Measurements from ENCODE around the gene HIF1AN.

Gene HIF1AN

DNA sequence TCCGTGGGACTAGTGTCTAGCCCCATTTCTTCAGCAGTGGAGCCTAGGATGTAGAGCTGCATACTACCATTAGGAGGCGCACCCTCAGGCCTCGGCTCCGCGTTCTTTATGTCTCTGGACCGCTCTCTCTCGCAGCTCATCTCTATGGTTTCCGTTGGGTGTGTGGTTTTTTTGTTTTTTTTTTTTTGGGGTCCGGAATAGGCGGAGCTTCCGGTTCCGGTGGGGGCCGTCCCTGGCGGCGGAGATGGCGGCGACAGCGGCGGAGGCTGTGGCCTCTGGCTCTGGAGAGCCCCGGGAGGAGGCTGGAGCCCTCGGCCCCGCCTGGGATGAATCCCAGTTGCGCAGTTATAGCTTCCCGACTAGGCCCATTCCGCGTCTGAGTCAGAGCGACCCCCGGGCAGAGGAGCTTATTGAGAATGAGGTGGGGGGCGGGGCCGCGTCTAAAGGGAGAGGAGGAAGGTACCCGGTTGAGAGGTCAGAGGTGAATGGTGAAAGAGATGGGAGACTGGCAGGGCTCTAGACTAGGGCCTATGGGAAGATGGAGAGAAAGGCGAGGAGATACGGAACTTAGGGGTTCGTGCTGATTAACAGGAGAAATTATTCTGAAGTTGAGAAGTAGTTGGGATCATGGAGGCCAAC, at the start of gene HIF1AN:
TSS of gene HIF1AN (plus strand) at position 229 of the 639 bp plus-strand sequence. CDS start at position 245, 16 bp downstream.
- peak within 1 kb of the TSS; percentile 90 to 93 for H3K4me3 ChIP-seq (ENCODE audit: low read depth in 1 of 2, low read length in 2 of 2)
- peaks cover 28% of the 10 kb centered on the region for H4K20me1 ChIP-seq (ENCODE audit: insufficient read depth, low read length)
- peaks cover 56% of the 10 kb centered on the region for H3K4me1 ChIP-seq (ENCODE audit: insufficient read depth, low read length)
- H3K27ac ChIP-seq (ENCODE audit: low read length) = peak within 1 kb of the TSS; percentile 90
- no peaks in the 10 kb centered on the region for H3K27me3 ChIP-seq (ENCODE audit: insufficient read depth, low read length, poor library complexity)
- H3K9me3 ChIP-seq (ENCODE audit: insufficient read depth, low read length, severe bottlenecking) = no peaks in the 10 kb centered on the region
- peak within 1 kb of the TSS; percentile 95 for H2AFZ ChIP-seq (ENCODE audit: low read depth, low read length)
- H3K9ac ChIP-seq (ENCODE audit: low read depth, low read length) = peak within 1 kb of the TSS; percentile 76
- H3K79me2 ChIP-seq (ENCODE audit: insufficient read depth, low read length) = peaks cover 50% of the 10 kb centered on the region
- DNase-seq = peak; percentile 93
- peak; percentile 94 for ATAC-seq (ENCODE audit: insufficient read depth, low read depth)
- peaks cover 37% of the 10 kb centered on the region for H3K36me3 ChIP-seq (ENCODE audit: insufficient read depth, low read length)
- H3K4me2 ChIP-seq (ENCODE audit: insufficient read depth, low read length) = peak within 1 kb of the TSS; percentile 96
- TF ChIP-seq, protein P1, sequence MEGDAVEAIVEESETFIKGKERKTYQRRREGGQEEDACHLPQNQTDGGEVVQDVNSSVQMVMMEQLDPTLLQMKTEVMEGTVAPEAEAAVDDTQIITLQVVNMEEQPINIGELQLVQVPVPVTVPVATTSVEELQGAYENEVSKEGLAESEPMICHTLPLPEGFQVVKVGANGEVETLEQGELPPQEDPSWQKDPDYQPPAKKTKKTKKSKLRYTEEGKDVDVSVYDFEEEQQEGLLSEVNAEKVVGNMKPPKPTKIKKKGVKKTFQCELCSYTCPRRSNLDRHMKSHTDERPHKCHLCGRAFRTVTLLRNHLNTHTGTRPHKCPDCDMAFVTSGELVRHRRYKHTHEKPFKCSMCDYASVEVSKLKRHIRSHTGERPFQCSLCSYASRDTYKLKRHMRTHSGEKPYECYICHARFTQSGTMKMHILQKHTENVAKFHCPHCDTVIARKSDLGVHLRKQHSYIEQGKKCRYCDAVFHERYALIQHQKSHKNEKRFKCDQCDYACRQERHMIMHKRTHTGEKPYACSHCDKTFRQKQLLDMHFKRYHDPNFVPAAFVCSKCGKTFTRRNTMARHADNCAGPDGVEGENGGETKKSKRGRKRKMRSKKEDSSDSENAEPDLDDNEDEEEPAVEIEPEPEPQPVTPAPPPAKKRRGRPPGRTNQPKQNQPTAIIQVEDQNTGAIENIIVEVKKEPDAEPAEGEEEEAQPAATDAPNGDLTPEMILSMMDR (IDR thresholded peaks at IDR 0.05; ENCODE audit: borderline replicate concordance, extremely low read depth, low read length, poor library complexity, severe bottlenecking) = peak; percentile 97
- no peak for TF ChIP-seq EZH2 (IDR thresholded peaks at IDR 0.05; ENCODE audit: borderline replicate concordance, low read depth, low read length, severe bottlenecking)

DNA sequence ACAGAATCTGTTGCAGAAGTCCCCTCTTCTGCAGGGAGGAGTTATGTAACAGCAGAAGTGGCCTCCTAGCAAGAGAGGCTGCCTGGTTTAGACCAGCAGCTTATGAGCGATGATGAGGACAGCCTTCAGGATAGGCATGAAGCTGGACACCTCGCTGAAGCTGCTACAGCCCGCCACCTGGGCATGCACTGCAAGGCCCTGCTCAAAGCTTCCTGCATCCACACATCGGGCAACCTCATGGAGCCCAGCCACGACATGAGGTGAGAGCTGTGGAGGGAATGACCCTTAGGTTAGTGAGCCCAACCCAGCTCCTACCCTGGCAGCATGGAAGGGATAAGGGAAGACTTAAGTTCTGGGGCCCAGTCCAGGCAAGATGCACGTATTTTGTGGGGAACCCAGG, 48.2 kb upstream of the HIF1AN start:
- TF ChIP-seq, protein P1 (IDR thresholded peaks at IDR 0.05; ENCODE audit: borderline replicate concordance, extremely low read depth, low read length, poor library complexity, severe bottlenecking) = no peak
- TF ChIP-seq EZH2 (IDR thresholded peaks at IDR 0.05; ENCODE audit: borderline replicate concordance, low read depth, low read length, severe bottlenecking) = no peak
- peaks cover 13% of the 10 kb centered on the region for H3K4me1 ChIP-seq (ENCODE audit: insufficient read depth, low read length)
- no peak overlapping the region for H2AFZ ChIP-seq (ENCODE audit: low read depth, low read length)
- no peak overlapping the region for H3K9ac ChIP-seq (ENCODE audit: low read depth, low read length)
- ATAC-seq (ENCODE audit: insufficient read depth, low read depth) (no peak), DNase-seq (no peak)
- no peaks in the 10 kb centered on the region for H3K79me2 ChIP-seq (ENCODE audit: insufficient read depth, low read length)
- H3K9me3 ChIP-seq (ENCODE audit: insufficient read depth, low read length, severe bottlenecking) = no peaks in the 10 kb centered on the region
- no peaks in the 10 kb centered on the region for H4K20me1 ChIP-seq (ENCODE audit: insufficient read depth, low read length)
- no peak overlapping the region for H3K4me3 ChIP-seq (ENCODE audit: low read depth in 1 of 2, low read length in 2 of 2)
- H3K27ac ChIP-seq (ENCODE audit: low read length) = no peak overlapping the region
- H3K4me2 ChIP-seq (ENCODE audit: insufficient read depth, low read length) = no peak overlapping the region
- H3K36me3 ChIP-seq (ENCODE audit: insufficient read depth, low read length) = peaks cover 71% of the 10 kb centered on the region
- no peaks in the 10 kb centered on the region for H3K27me3 ChIP-seq (ENCODE audit: insufficient read depth, low read length, poor library complexity)

DNA sequence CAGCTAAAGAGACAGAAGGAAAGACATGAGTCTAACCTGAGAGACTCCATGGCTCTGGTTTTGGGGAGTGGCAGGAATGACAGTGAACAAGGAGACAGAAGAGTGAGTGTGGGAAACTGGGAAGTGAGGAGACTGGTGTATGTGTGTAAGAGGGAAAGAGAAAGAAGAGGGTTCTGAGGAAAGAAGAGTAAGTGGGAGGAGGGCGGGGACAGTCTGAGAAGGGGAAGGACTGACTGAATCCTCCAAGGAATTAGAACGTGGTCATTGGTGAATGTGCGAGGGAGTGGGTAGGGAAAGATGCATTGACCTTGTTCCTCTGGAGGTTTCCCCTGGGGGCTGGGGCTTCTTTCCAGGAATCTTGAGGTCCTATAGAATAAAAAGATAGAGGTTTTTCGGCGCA, 46.3 kb upstream of the HIF1AN start:
- no peaks in the 10 kb centered on the region for H3K4me1 ChIP-seq (ENCODE audit: insufficient read depth, low read length)

More for the DNA sequence above, 46.3 kb upstream of the HIF1AN start:
- no peak overlapping the region for H3K9ac ChIP-seq (ENCODE audit: low read depth, low read length)
- H4K20me1 ChIP-seq (ENCODE audit: insufficient read depth, low read length) = no peaks in the 10 kb centered on the region
- H3K36me3 ChIP-seq (ENCODE audit: insufficient read depth, low read length) = peaks cover 83% of the 10 kb centered on the region
- DNase-seq (no peak), ATAC-seq (ENCODE audit: insufficient read depth, low read depth) (no peak)
- TF ChIP-seq EZH2 (IDR thresholded peaks at IDR 0.05; ENCODE audit: borderline replicate concordance, low read depth, low read length, severe bottlenecking) = no peak
- TF ChIP-seq, protein P1 (IDR thresholded peaks at IDR 0.05; ENCODE audit: borderline replicate concordance, extremely low read depth, low read length, poor library complexity, severe bottlenecking) = no peak
- no peaks in the 10 kb centered on the region for H3K9me3 ChIP-seq (ENCODE audit: insufficient read depth, low read length, severe bottlenecking)
- H3K4me3 ChIP-seq (ENCODE audit: low read depth in 1 of 2, low read length in 2 of 2) = no peak overlapping the region
- no peaks in the 10 kb centered on the region for H3K79me2 ChIP-seq (ENCODE audit: insufficient read depth, low read length)
- no peak overlapping the region for H3K27ac ChIP-seq (ENCODE audit: low read length)
- no peaks in the 10 kb centered on the region for H3K27me3 ChIP-seq (ENCODE audit: insufficient read depth, low read length, poor library complexity)
- no peak overlapping the region for H3K4me2 ChIP-seq (ENCODE audit: insufficient read depth, low read length)
- no peak overlapping the region for H2AFZ ChIP-seq (ENCODE audit: low read depth, low read length)

All from DND-41 (cell line).